ENCODE measurements around the gene DNAJC1.
"Not testable (repeated sequence)": the region's sequence is repeated elsewhere in the genome, so short reads cannot be mapped to it uniquely, and the experiment has no call there.

Gene DNAJC1

GRCh38 chr10:21825345-21825744, 178.2 kb downstream of the DNAJC1 start:
- peaks cover 52% of the 10 kb centered on the region for H3K36me3 Mint-ChIP-seq
- no peaks in the 10 kb centered on the region for H3K4me1 Mint-ChIP-seq (ENCODE audit: low read depth)
- H3K9me3 Mint-ChIP-seq (ENCODE audit: low read depth) = peaks cover 40% of the 10 kb centered on the region
- H3K27me3 Mint-ChIP-seq = no peaks in the 10 kb centered on the region
- no peak overlapping the region for H3K4me3 Mint-ChIP-seq
- H3K27ac Mint-ChIP-seq = no peak overlapping the region

DNA sequence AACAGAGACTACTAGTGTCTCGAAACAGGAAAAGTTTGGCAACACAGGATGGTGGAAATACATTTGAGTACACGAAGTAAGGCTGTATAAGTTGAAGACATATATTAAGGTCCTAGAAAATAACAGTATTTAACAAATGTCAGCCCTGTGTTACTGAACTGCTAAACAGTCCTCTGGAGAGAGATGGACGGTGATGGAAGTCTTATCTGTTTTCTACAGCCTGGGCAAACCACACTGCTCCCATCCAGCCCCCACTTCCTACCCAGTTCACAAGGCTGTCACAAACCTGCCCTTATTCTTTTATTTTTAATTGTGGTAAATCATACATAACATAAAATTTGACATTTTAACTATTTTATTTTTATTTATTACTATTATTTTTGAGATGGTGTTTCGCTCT, 179.1 kb downstream of the DNAJC1 start:
- Mint-ChIP-seq H3K9me3 (ENCODE audit: low read depth) (peaks cover 31% of the 10 kb centered on the region), H3K27ac (no peak overlapping the region)

GRCh38 chr10:21823617-21824016, 179.9 kb downstream of the DNAJC1 start:
- Mint-ChIP-seq H3K9me3 (ENCODE audit: low read depth) (peaks cover 31% of the 10 kb centered on the region), H3K27ac (no peak overlapping the region), H3K4me1 (ENCODE audit: low read depth) (no peaks in the 10 kb centered on the region), H3K27me3 (no peaks in the 10 kb centered on the region), H3K36me3 (peaks cover 42% of the 10 kb centered on the region), H3K4me3 (no peak overlapping the region)

More for the DNA sequence above, 179.1 kb downstream of the DNAJC1 start:
- H3K27me3 Mint-ChIP-seq = no peaks in the 10 kb centered on the region
- peaks cover 45% of the 10 kb centered on the region for H3K36me3 Mint-ChIP-seq
- H3K4me3 Mint-ChIP-seq = no peak overlapping the region
- H3K4me1 Mint-ChIP-seq (ENCODE audit: low read depth) = no peaks in the 10 kb centered on the region

DNA sequence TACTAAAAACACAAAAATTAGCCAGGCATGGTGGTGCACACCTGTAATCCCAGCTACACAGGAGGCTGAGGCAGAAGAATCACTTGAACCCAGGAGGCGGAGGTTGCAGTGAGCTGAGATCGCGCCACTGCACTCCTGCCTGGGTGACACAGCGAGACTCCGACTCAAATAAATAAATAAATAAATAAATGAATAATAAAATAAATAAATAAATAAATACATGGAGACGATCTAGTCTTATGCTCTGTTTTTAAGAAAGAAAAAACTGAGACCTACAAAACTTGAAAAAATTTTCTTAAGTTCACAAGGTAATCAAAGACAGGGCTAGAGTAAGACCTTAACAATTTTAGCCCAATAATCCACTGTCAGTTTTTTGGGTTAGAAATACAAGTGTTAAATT, 181.3 kb downstream of the DNAJC1 start:
- H3K27me3 Mint-ChIP-seq; H3K27ac Mint-ChIP-seq; H3K4me1 Mint-ChIP-seq (ENCODE audit: low read depth); H3K4me3 Mint-ChIP-seq: not testable (repeated sequence)
- Mint-ChIP-seq H3K9me3 (ENCODE audit: low read depth) (peaks cover 24% of the 10 kb centered on the region), H3K36me3 (peaks cover 32% of the 10 kb centered on the region)

- Mint-ChIP-seq H3K27ac (no peak overlapping the region), H3K27me3 (no peaks in the 10 kb centered on the region), H3K4me3 (no peak overlapping the region), H3K36me3 (peaks cover 23% of the 10 kb centered on the region), H3K9me3 (ENCODE audit: low read depth) (peaks cover 13% of the 10 kb centered on the region), H3K4me1 (ENCODE audit: low read depth) (no peaks in the 10 kb centered on the region)
These were observed 182.6 kb downstream of the DNAJC1 start for GRCh38 chr10:21820952-21821351.

DNA sequence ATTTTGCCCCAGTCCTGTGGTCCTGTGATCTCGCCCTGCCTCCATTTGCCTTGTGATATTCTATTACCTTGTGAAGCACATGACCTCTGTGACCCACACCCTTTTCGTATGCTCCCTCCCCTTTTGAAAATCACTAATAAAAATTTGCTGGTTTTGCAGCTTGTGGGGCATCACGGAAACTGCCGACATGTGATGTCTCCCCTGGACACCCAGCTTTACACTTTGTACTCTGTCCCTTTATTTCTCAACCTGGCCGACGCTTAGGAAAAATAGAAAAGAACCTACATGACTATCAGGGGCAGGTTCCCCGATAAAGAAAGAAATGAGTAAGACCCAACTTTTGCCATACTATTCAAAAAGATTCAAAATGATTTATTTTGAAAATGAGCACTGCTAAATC, 185.1 kb downstream of the DNAJC1 start:
- not testable (repeated sequence) for H3K4me1 Mint-ChIP-seq (ENCODE audit: low read depth); H3K27ac Mint-ChIP-seq; H3K9me3 Mint-ChIP-seq (ENCODE audit: low read depth); H3K4me3 Mint-ChIP-seq; H3K27me3 Mint-ChIP-seq
- H3K36me3 Mint-ChIP-seq = peaks cover 24% of the 10 kb centered on the region

DNA sequence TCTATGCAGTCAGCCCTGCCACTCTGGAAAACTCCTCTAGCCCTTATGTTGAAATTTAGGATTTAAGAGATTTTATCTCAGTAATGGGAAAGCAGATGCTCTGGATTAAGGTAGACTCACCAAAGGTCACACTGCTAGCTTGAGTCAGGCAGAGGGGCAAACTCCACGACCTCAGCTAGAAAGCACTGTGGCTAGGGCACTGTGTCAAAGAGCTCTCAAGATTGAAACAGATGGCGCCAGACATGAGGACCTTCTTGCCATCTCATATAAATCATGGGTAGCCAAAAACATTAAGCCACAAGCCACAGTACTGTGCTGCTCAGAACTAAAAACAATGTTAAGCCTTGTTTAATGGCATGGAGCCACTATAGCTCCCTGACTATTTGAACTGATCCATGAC, 188.7 kb downstream of the DNAJC1 start:
- H3K27ac Mint-ChIP-seq = no peak overlapping the region
- H3K27me3 Mint-ChIP-seq = no peaks in the 10 kb centered on the region
- H3K4me3 Mint-ChIP-seq = no peak overlapping the region

DNA sequence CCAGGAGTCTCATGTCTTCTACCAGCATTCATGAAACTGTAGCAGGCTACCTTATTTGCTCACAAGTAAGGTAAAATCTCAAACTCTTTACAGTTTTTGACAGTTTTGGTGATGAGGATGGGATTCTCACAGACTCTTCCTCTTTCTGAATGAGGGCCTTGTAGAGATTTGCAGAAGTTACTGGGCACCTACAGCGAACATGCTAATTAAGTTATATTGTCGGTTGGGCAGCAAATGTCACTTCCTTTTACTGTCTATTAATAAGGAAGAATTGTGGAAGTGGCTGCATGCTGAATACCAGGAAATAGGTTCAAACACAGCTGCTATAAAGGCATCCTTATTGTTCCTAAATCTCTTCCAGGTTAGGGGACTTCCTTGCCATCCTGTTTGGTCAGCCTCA, 189.6 kb downstream of the DNAJC1 start:
- no peaks in the 10 kb centered on the region for H3K27me3 Mint-ChIP-seq
- peaks cover 17% of the 10 kb centered on the region for H3K36me3 Mint-ChIP-seq
- no peaks in the 10 kb centered on the region for H3K9me3 Mint-ChIP-seq (ENCODE audit: low read depth)
- H3K4me3 Mint-ChIP-seq = no peak overlapping the region
- H3K4me1 Mint-ChIP-seq (ENCODE audit: low read depth) = no peaks in the 10 kb centered on the region
- no peak overlapping the region for H3K27ac Mint-ChIP-seq

More for the DNA sequence above, 188.7 kb downstream of the DNAJC1 start:
- Mint-ChIP-seq H3K9me3 (ENCODE audit: low read depth) (no peaks in the 10 kb centered on the region), H3K4me1 (ENCODE audit: low read depth) (no peaks in the 10 kb centered on the region), H3K36me3 (peaks cover 17% of the 10 kb centered on the region)

DNA sequence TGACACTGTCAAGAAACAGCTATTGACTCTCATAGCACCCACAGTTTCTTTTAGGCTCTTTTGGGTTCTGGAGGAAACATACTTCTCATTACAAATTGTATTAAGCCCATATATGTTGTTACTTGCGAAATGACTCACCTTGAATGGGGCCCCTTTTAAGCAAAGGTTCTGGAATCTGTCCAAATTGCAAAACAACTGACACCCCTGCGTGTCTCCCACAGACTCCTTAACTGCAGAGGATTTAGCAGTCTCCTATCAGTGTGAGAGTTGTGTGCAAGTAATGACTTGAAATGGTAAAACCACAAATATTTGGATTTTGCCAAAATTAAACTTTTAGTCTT, 192.3 kb downstream of the DNAJC1 start:
- H3K9me3 Mint-ChIP-seq (ENCODE audit: low read depth) = no peaks in the 10 kb centered on the region
- H3K36me3 Mint-ChIP-seq = peaks cover 13% of the 10 kb centered on the region
- H3K27ac Mint-ChIP-seq = no peak overlapping the region
- no peak overlapping the region for H3K4me3 Mint-ChIP-seq
- no peaks in the 10 kb centered on the region for H3K27me3 Mint-ChIP-seq
- no peaks in the 10 kb centered on the region for H3K4me1 Mint-ChIP-seq (ENCODE audit: low read depth)

DNA sequence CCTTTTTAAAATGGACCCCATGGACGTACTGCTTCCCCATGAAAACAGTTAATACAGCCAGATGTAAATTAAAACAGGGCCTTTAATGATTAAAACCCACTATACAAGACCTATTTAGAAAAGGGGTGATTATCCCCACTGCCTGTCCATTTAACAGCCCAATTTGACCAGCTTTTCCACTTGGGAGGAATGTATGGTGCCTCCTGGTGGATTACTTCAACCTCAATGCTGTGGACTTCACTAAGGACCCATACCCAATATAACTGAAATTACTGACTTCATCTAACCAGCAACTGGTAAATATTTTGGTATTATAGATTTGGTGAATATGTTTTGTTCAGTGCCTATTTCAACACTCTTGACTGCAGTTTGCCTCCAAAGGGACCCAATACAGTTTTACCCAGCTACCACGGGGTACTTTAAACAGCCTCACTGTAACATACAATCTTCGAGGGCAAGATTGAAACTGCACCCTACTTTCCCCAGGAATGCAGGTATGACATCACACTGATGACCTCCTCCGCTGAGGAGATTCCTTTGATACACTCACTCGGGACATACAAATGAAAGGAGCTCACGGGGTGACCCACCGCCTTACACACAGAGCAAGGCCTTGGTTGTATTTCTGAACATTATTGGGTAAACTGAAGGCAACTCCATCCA, 192.8 kb downstream of the DNAJC1 start:
- Mint-ChIP-seq H3K4me3 (no peak overlapping the region), H3K4me1 (ENCODE audit: low read depth) (no peaks in the 10 kb centered on the region), H3K36me3 (peaks cover 15% of the 10 kb centered on the region), H3K27ac (no peak overlapping the region), H3K27me3 (no peaks in the 10 kb centered on the region), H3K9me3 (ENCODE audit: low read depth) (no peaks in the 10 kb centered on the region)

- no peak overlapping the region for H3K27ac Mint-ChIP-seq
- no peaks in the 10 kb centered on the region for H3K4me1 Mint-ChIP-seq (ENCODE audit: low read depth)
- no peak overlapping the region for H3K4me3 Mint-ChIP-seq
- no peaks in the 10 kb centered on the region for H3K9me3 Mint-ChIP-seq (ENCODE audit: low read depth)
- H3K36me3 Mint-ChIP-seq = peaks cover 3% of the 10 kb centered on the region
- H3K27me3 Mint-ChIP-seq = no peaks in the 10 kb centered on the region
These were observed 195.0 kb downstream of the DNAJC1 start for GRCh38 chr10:21808550-21808949.

DNA sequence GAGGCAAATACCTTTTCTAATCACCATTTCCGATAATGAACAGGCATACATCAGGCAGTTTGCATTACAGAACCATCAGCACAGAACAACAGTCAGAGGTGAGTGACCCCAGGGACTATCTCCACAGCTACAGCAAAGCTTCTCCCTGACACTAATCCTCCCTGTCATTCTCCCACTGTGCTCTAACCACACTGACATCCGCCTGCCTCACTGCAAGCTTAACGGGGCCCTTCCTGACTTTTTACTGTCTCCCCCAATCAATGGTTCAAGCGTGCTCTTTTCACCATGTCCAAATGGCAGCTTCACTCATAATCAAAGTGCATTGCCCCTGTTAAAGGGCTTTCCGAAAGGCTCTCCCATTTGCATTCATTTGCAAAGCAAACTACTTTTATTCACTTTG, 196.3 kb downstream of the DNAJC1 start:
- peaks cover 6% of the 10 kb centered on the region for H3K36me3 Mint-ChIP-seq
- H3K27ac Mint-ChIP-seq = no peak overlapping the region
- no peaks in the 10 kb centered on the region for H3K9me3 Mint-ChIP-seq (ENCODE audit: low read depth)
- no peaks in the 10 kb centered on the region for H3K27me3 Mint-ChIP-seq
- no peaks in the 10 kb centered on the region for H3K4me1 Mint-ChIP-seq (ENCODE audit: low read depth)
- H3K4me3 Mint-ChIP-seq = no peak overlapping the region

DNA sequence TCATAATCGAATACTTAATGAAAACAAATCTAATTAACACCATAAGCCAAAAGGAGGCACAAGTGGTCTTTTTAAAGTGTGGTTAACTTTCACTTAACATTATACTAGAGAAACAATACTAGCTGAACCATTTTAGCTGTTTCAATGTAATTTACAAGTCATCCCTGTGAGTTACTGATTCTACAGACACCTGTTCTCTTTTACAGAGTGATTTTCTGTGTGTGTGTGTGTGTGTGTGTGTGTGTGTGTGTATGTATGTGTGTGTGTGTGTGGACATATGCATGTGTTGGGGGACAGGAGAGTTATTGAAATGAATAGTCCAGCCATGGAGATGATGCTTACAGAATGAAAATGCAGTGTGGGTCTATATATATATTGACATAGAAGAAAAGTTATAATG, 200.2 kb downstream of the DNAJC1 start:
- Mint-ChIP-seq H3K27me3 (no peaks in the 10 kb centered on the region), H3K4me1 (ENCODE audit: low read depth) (peaks cover 4% of the 10 kb centered on the region), H3K4me3 (no peak overlapping the region), H3K27ac (no peak overlapping the region), H3K9me3 (ENCODE audit: low read depth) (no peaks in the 10 kb centered on the region), H3K36me3 (peaks cover 18% of the 10 kb centered on the region)

DNA sequence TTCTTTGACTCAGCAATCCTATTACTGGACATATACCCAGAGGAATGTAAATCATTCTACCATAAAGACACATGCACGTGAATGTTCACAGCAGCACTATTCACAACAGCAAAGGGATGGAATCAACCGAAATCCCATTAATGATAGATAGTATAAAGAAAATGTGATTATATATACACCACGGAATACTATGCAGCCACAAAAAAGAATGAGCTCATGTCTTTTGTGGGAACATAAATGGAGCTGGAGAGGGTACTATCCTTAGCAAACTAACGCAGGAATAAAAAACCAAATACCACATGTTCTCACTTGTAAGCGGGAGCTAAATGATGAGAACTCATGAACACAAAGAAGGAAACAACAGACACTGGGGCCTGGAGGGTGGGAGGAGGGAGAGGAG, 201.9 kb downstream of the DNAJC1 start:
- Mint-ChIP-seq H3K36me3 (peaks cover 26% of the 10 kb centered on the region), H3K27ac (no peak overlapping the region), H3K27me3 (no peaks in the 10 kb centered on the region)

GRCh38 chr10:21797984-21798765, 205.4 kb downstream of the DNAJC1 start:
- Mint-ChIP-seq H3K27me3 (no peaks in the 10 kb centered on the region), H3K4me1 (ENCODE audit: low read depth) (peaks cover 13% of the 10 kb centered on the region), H3K4me3 (no peak overlapping the region), H3K9me3 (ENCODE audit: low read depth) (no peaks in the 10 kb centered on the region), H3K27ac (no peak overlapping the region), H3K36me3 (peaks cover 23% of the 10 kb centered on the region)

More for the DNA sequence above, 201.9 kb downstream of the DNAJC1 start:
- H3K4me3 Mint-ChIP-seq = no peak overlapping the region
- H3K9me3 Mint-ChIP-seq (ENCODE audit: low read depth) = no peaks in the 10 kb centered on the region
- peaks cover 13% of the 10 kb centered on the region for H3K4me1 Mint-ChIP-seq (ENCODE audit: low read depth)

DNA sequence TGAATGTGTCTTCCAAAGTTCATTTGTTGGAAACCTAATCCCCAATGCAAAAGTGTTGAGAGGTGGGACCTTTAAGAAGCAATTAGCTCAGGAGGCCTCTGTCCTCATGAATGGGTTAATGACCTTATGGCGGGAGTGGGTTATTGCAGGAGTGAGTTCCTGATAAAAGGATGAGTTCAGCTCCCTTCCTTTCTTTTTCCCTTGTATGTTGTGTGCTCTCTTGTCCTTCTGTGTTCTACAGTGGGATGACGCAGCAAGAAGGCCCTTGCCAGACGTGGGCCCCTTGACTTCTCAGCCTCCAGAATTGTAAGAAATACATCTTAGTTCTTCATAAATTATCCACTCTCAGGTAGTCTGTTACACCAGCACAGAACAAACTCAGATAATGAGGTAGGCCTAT, 206.0 kb downstream of the DNAJC1 start:
- Mint-ChIP-seq H3K9me3 (ENCODE audit: low read depth) (no peaks in the 10 kb centered on the region), H3K36me3 (peaks cover 23% of the 10 kb centered on the region), H3K4me3 (no peak overlapping the region), H3K4me1 (ENCODE audit: low read depth) (peaks cover 13% of the 10 kb centered on the region), H3K27me3 (no peaks in the 10 kb centered on the region), H3K27ac (no peak overlapping the region)
